Measurements from ENCODE around the gene CCDC24. TPM values are rescaled to one million over a fixed set of nuclear protein-coding genes. Genes with fewer than 3 reads are reported as not detected.

Gene CCDC24
- total and polyA plus RNA-seq, 2 donors (not counting 3 experiments of a cell fraction or from before 2014, with no cell fraction given), result 2.2 to 3.1 TPM

DNA sequence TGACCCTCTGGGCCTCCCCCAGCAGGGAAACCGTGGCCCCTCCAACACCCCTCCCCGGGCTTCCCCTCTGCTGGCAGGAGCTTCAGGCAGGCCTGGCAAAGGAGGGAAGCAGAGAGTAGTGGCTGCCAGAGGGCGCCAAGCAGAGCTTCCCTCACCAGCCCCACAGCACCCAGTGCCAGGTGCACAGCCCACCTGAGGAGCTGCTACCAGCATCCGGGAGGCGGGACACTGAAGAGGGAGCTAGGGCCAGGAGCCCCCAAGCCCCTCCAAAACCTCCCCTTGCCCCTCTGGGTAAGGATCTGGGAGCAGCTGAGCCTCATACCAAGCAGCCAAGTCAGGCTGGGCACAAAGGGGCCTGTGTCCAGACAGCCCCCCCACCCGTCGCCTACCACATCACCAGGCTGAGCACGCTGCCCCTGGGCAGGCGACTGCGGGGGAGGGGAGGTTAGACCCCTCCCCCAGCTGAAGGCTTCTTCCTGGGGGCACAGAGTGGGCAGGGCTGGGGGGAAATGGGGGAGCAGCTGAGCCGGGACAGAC lies 19.6 kb downstream of the CCDC24 start:
- intact Hi-C loops (cut with micrococcal nuclease), result no loop called here
- dilution Hi-C loops (cut with MboI; ENCODE audit: extremely low pct_ligation_motif_present, low sequenced_read_pairs), result no loop called here
- no peak for FAIRE-seq
- Histone ChIP-seq H3K27ac (ENCODE audit: insufficient read depth, low read depth, low read length) (no peak overlapping the region), H3K79me2 (ENCODE audit: control insufficient read depth, insufficient read depth, low read length) (no peaks in the 10 kb centered on the region), H3K9me3 (replicated peaks; ENCODE audit: control insufficient read depth, insufficient read depth, low read length) (no peaks in the 10 kb centered on the region), H3K4me1 (ENCODE audit: control insufficient read depth, extremely low read depth, insufficient read depth, low read length) (no peaks in the 10 kb centered on the region), H2AFZ (ENCODE audit: low read depth, low read length) (no peak overlapping the region), H3K4me3 (replicated peaks in 1 of 3; ENCODE audit: insufficient read depth in 1 of 3, low read depth in 1 of 3, low read length in 3 of 3) (no peak overlapping the region), H3K36me3 (ENCODE audit: control insufficient read depth in 2 of 2, extremely low read depth in 1 of 2, insufficient read depth in 2 of 2, low read length in 2 of 2) (no peaks in the 10 kb centered on the region), H3K9me1 (replicated peaks; ENCODE audit: control insufficient read depth, extremely low read depth, insufficient read depth, low read length) (no peaks in the 10 kb centered on the region), H3K4me2 (ENCODE audit: insufficient read depth, low read length) (no peak overlapping the region), H3K9ac (replicated peaks; ENCODE audit: extremely low read depth, insufficient read depth, low read length) (no peak overlapping the region), H4K20me1 (replicated peaks; ENCODE audit: control insufficient read depth, extremely low read depth, insufficient read depth, low read length) (no peaks in the 10 kb centered on the region), H3K27me3 (ENCODE audit: control insufficient read depth in 2 of 2, insufficient read depth in 2 of 2, low read length in 2 of 2) (peaks cover 0 to 4% of the 10 kb centered on the region in 2 experiments)
- DNase-seq (ENCODE audit: low read depth, low spot score), result no peak
- no TSS peak for BruUV-seq (replicated peaks)
- ChIA-PET CTCF (interaction anchor here (1.1 to 1.8 kb wide), 4 partner anchors 9 to 248 kb away, joined by 3 to 11 read pairs (median 4); no protein-coding TSS in a partner anchor), POLR2A (no interaction called here)
- no peak for TF ChIP-seq FOS (IDR thresholded peaks at IDR 0.05; ENCODE audit: borderline replicate concordance, insufficient read depth, low read length)
- TF ChIP-seq CTCF (IDR thresholded peaks at IDR 0.05; ENCODE audit: extremely low read depth in 1 of 2, insufficient read depth in 1 of 2, low read depth in 1 of 2, low read length in 2 of 2), result no peak
- no peak for TF ChIP-seq JUN (IDR thresholded peaks at IDR 0.05; ENCODE audit: borderline replicate concordance, insufficient read depth, insufficient read length, low read depth)
- TF ChIP-seq GATA2 (IDR thresholded peaks at IDR 0.05; ENCODE audit: insufficient read depth, insufficient read length, low read depth, low read length), result no peak
- no peak for TF ChIP-seq MYC (IDR thresholded peaks at IDR 0.05; ENCODE audit: low read depth, low read length)
- no peak for TF ChIP-seq POLR2AphosphoS5 (IDR thresholded peaks at IDR 0.05; ENCODE audit: insufficient read depth, low read depth, low read length)
- no peak for TF ChIP-seq EZH2 (IDR thresholded peaks at IDR 0.05; ENCODE audit: borderline replicate concordance, low read depth, low read length, severe bottlenecking)
- TF ChIP-seq, protein P1, sequence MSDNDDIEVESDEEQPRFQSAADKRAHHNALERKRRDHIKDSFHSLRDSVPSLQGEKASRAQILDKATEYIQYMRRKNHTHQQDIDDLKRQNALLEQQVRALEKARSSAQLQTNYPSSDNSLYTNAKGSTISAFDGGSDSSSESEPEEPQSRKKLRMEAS (IDR thresholded peaks at IDR 0.05; ENCODE audit: insufficient read depth, insufficient read length), result no peak
- TF ChIP-seq POLR2A (IDR thresholded peaks at IDR 0.05; ENCODE audit: low read depth, low read length), result no peak

Measured in endothelial cell of umbilical vein (primary cell).